Endothelial cell of hepatic sinusoid (primary cell): ENCODE results near the gene ASCC2.
"Not testable (repeated sequence)": the region's sequence is repeated elsewhere in the genome, so short reads cannot be mapped to it uniquely, and the experiment has no call there.

Source experiments
- in situ Hi-C: cut with HindIII; loops from 2 replicates; pipeline ENCODE4 v1.10.0; 2017; ENCODE audit warnings: low sequenced_read_pairs

ASCC2 gene

GRCh38 chr22:29765905-29766631, 72.0 kb downstream of the ASCC2 start:
- in situ Hi-C loops = no loop called here

GRCh38 chr22:29762263-29762662, 75.8 kb downstream of the ASCC2 start:
- in situ Hi-C loops = no loop called here

- in situ Hi-C loops = no loop called here
Measured at GRCh38 chr22:29758959-29759358, 79.1 kb downstream of the ASCC2 start.

- in situ Hi-C loops = no loop called here
Measured at GRCh38 chr22:29758068-29758622, 79.9 kb downstream of the ASCC2 start.

GRCh38 chr22:29757096-29757495, 81.0 kb downstream of the ASCC2 start:
- in situ Hi-C loops = no loop called here

GRCh38 chr22:29756341-29756740, 81.7 kb downstream of the ASCC2 start:
- in situ Hi-C loops = no loop called here

- in situ Hi-C loops = no loop called here
Measured at GRCh38 chr22:29755889-29756288, 82.2 kb downstream of the ASCC2 start.

GRCh38 chr22:29754658-29755395, 83.2 kb downstream of the ASCC2 start:
- in situ Hi-C loops = not testable (repeated sequence)

GRCh38 chr22:29753808-29754657, 84.0 kb downstream of the ASCC2 start:
- in situ Hi-C loops = no loop called here

- in situ Hi-C loops = no loop called here
Measured at GRCh38 chr22:29751669-29752068, 86.4 kb downstream of the ASCC2 start.

- in situ Hi-C loops = no loop called here
Measured at GRCh38 chr22:29750559-29751538, 87.2 kb downstream of the ASCC2 start.

GRCh38 chr22:29750029-29750428, 88.0 kb downstream of the ASCC2 start:
- in situ Hi-C loops = no loop called here

GRCh38 chr22:29748248-29748893, 89.7 kb downstream of the ASCC2 start:
- in situ Hi-C loops = no loop called here

GRCh38 chr22:29747832-29748231, 90.2 kb downstream of the ASCC2 start:
- in situ Hi-C loops = no loop called here

GRCh38 chr22:29744902-29745301, 93.2 kb downstream of the ASCC2 start:
- in situ Hi-C loops = no loop called here

GRCh38 chr22:29742326-29742725, 95.7 kb downstream of the ASCC2 start:
- in situ Hi-C loops = no loop called here

GRCh38 chr22:29741926-29742325, 96.1 kb downstream of the ASCC2 start:
- in situ Hi-C loops = no loop called here

GRCh38 chr22:29740216-29740615, 97.9 kb downstream of the ASCC2 start:
- in situ Hi-C loops = no loop called here

GRCh38 chr22:29739346-29739875, 98.7 kb downstream of the ASCC2 start:
- in situ Hi-C loops = no loop called here
